HG03139 (cell line): ENCODE results near the gene CNP.
"Not testable (repeated sequence)": the region's sequence is repeated elsewhere in the genome, so short reads cannot be mapped to it uniquely, and the experiment has no call there.

Experiments
- ATAC-seq: cut with Tn5 transposase; IDR thresholded peaks from one replicate; pipeline ENCODE4 v1.9.1; 2021; ENCODE audit not compliant: unreplicated experiment

CNP gene

DNA sequence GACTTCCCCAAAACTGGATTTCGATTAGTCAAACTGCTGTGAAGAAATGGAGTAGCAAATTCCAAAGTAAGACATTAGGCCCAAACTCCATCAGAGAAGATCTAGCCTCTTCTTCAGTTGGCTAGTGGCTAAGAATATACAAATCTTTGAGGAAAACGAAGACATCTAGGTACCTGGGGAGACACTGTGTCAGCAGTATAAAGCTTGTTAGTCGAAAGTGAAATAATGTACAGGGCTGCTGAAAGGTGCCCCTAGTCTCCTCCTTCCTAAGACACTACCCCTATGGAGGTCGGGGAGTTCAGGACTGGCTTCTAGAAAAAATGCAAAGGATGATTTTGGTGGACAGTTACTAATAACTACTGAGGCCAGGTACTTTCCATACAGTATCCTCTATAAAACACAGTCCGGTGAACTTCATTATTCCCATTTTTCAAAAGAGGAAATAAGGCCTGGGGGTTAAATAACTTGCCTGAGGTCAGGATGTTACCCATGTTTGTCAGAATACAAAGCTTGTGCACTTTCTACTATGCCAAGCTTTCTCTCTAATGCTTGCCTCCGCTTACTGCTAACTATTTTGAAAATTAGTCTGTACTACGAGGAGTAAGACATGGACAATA lies 35.7 kb downstream of the CNP start:
- ATAC-seq = no peak

DNA sequence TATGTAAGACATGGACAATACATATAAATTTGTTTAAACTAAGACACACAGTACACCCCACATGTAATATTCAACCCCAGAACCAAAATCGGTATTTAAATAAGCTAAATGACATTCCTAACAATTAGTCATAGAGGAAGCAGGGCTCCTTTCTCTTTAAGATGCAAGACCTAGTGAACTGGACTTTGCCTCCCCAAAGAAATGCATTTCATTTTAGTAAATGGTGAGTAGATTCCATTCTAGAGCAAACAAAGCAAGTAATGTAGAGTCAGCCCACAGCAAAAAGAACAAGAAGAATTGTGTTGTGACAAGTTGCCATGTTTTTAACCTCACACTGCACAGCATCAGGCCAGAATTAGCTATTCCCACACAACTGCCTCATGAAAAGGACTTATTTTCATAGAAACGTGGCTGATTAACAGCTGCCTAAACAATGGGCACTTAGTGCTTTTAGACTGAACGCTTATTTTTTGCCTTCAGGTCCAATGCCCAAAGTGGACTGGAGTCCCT lies 36.3 kb downstream of the CNP start:
- no peak for ATAC-seq

DNA sequence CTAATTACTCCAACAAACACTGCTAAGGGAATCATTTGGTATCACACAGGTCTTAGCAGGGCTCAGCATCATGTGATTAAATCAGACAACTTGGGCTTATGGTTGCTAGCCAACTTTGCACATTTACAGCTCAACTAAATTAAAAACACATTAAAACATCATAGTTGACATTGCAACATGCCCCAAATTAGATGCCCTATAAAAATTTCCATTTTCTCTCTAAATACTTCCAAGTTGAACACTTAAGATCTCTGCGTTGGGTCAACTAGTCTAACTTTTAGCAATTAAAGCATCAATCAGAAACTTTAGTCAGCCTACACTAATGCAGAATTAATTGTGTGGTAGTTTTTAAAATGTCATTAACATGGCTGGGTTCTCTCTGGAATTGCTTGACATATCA lies 38.6 kb downstream of the CNP start:
- ATAC-seq = no peak

GRCh38 chr17:42009170-42009569 lies 42.6 kb downstream of the CNP start:
- ATAC-seq = no peak

DNA sequence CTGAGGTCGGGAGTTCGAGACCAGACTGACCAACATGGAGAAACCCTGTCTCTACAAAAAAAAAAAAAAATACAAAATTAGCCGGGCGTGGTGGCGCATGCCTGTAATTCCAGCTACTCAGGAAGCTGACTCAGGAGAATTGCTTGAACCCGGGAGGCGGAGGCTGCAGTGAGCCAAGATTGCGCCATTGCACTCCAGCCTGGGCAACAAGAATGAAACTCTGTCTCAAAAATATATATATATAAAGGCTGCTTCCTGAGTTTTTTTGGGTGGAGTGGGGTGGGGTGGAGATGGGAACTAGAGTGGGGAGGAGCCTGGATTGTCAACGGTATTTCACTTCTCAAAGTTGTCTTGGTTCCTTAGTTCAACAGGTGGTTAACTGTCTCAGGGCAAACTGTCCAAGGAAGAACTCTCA lies 43.7 kb downstream of the CNP start:
- not testable (repeated sequence) for ATAC-seq

DNA sequence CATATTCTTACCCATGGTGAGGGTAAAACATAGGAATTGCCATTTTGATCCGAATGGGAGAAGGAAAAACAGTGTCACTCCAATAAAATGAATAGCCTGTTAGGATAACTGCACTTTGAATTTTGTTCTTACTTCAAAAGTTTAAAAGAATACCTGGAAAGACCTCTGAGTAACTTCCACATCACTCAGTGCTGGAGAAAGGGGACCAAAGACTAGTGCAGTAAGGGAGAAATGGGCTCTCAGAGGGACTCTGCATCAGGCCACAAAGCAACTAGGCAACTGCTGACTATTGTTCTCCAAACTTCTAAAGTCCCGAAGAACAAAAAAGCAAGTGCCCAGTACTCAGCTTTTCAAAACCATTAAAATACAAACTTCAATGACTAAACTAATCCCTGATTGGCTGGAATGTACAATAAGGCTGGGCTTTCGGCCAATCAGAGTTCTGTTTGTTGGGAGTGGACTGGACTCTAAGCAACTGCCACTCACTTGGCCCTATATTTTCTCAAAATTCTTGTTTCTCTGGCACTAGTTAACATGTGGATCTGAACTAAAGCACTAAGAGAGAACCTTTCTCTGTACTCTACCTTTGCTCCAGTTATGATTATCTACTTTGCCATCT lies 44.4 kb downstream of the CNP start:
- ATAC-seq = no peak

GRCh38 chr17:42012363-42012762 lies 45.8 kb downstream of the CNP start:
- not testable (repeated sequence) for ATAC-seq

DNA sequence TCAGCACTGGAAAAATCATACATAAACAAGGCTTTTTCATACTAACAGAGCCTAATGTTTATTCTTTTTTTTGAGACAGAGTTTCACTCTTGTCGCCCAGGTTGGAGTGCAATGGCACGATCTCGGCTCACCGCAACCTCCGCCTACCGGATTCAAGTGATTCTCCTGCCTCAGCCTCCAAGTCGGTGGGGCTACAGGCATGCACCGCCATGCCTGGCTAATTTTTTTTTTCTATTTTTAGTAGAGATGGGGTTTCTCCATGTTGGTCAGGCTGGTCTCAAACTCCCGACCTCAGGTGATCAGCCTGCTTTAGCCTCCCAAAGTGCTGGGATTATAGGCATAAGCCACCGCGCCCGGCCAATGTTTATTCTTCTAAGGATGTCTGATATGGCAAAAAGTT lies 47.1 kb downstream of the CNP start:
- not testable (repeated sequence) for ATAC-seq

DNA sequence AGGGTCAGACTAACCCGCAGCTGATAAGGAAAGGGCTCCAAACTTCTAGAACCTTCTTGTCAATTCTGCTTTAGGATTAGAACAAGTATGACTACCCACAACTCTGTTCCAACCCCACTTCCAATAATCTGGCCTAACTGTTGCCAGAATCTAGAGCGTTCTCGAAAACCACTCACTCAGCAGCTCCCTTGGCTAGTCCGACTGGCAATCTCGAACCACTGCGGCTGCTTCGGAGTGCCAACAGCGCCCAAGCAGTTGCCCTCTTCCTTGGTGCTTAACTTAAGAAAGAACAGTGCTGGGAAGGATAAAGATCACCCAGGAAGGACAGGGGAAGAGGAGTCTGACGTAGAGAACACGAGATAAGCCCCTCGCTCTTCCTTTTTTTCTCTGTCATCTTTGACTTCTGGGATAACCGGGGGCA lies 49.8 kb downstream of the CNP start:
- no peak for ATAC-seq

DNA sequence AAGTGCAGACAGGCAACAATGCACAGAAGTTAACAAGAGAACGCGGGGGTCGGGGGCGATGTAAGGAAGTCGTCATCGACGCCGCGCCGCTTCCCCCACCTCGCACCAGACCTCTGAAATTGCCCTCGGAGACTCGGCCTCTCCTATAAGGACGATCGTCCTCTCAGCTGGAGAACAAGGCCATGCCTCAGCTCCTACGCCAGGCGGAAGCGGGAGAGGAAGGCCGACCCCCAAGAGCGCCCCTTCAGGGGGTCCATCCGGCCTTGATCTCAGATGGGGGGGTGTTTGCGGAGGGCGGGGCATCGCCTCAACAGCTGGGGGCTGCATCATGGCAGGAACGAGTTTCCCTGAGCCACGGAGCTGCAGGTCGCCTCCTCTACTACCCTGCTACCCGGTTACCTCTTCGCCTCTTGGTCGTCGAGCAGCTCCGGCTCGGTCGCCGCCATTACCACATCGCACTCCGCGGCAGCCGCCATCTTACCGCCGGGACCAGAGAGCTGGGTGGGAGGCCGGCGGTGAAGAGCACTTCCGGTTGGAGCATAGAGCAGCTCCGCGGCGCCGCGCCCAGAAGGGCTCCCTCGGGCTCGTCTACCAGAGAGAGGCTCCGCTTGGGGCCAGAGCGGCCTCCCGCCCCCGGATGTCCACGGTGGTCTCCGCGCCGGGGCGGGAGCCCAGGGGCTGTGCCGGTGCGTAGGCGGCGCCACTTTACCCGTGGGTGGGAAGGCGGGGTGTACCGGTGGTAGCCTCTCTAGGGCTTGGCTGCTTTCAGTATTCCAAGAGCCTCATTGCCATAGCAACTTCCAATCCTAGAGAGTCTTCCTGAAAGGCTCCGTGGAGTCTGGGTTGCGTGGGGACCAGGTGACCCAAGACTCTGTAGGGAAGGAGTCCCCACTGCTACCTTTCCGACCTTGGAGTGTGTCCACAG lies 50.6 kb downstream of the CNP start, which contains the start of gene DNAJC7:
DNAJC7 (minus strand) TSS at position 499 of the 925 bp plus-strand sequence; CDS start at position 476, 23 bp downstream.
- ATAC-seq = peak; percentile 84

DNA sequence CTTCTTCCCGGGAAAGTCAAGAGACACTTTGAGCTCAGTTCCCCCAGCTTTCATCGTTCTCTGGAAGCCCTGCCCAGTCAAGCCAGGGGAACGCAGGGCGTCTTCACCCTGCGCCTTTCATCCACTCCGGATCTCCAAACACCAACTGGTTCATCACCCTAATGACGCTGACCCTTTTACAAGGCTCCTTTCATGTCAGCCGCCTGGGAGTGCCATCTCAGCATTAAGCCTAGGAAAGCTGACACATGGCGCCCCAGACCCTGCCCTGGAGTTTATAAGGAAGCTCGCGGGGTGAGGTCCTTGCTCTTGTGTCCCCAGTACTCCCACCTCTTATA lies 51.2 kb downstream of the CNP start:
- no peak for ATAC-seq

GRCh38 chr17:42018339-42018738 lies 51.7 kb downstream of the CNP start:
- ATAC-seq = no peak

- no peak for ATAC-seq
Observed at GRCh38 chr17:42018988-42019387, 52.4 kb downstream of the CNP start.

DNA sequence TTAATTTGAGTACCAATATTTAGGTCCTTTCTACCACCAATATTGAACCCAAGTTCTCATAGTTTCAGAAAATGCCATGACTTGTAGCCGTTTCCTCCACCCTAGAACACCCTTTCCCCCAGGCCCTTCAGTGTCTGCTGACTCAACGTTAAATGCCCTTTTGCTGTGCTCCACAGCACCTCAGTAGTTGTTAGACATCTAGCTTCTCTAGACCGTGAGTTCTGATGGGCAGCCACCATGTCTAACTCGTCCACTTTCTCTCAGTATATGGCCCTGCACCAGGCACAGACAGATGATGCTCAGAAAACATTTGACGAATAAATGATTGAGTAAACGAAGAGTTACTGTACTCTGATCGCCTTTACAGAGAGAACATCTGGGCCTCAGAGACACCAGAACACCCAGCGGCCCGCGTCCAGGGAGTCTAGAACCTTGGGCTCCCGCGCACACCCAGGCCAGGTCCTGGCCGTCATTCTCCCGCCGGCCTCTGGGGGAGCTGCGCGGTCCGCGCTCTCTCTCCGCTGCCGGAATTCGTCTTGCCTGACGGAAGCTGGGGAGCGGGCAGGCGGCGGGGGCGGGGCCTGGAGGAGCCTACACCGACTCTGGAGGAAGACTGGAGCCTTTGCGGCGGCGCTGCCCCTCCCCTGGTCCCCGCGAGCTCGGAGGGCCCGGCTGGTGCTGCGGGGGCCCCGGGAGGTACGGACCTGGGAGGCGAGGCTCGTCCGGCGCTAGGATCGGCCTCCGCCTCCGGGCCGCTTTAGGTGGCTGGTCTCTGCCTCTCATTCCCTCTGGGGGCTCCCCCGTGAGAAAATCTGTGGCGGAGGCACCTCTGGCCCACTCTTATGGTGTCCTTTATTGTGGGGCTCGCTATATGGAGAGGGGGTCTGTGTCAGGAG lies 53.2 kb downstream of the CNP start, which contains the start of gene NKIRAS2:
NKIRAS2 (plus strand) TSS at position 582 of the 896 bp plus-strand sequence. CDS start 1,488 bp downstream, outside the sequence.
- peak; percentile 46 for ATAC-seq

GRCh38 chr17:42020845-42021244 lies 54.2 kb downstream of the CNP start:
- not testable (repeated sequence) for ATAC-seq

- ATAC-seq = no peak
Observed at GRCh38 chr17:42023524-42024349, 57.1 kb downstream of the CNP start.

DNA sequence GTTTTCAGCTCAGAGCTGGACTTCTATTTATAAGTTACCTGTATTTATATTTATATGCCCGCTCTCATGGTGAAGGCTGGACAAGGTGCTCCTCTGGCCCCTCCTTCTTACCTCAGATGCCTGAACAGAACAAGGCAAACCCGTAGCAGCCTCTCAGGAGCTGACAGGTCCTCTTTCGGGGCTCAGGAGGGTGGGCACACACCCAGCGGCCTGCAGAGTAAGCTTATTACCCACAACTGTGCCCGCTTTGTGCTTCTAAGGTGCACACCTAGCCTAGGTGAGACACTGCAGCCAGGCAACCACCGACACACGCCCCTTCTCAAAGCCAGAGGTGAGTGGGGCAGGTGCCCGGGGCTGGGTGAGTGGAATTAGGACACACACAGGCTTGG lies 58.6 kb downstream of the CNP start:
- ATAC-seq = no peak

- ATAC-seq = no peak
Observed at GRCh38 chr17:42025936-42026335, 59.3 kb downstream of the CNP start.

- ATAC-seq = no peak
Observed at GRCh38 chr17:42026857-42027589, 60.4 kb downstream of the CNP start.
